Posterior vena cava (tissue), 2 donors: Measurements from ENCODE around the gene ANO3. TPM values are rescaled to one million over a fixed set of nuclear protein-coding genes. Genes with fewer than 3 reads are reported as not detected.

ENCODE experiments used
- DNase-seq: peaks from one replicate; pipeline ENCODE4 v3.0.0-alpha.2; 2020; ENCODE audit warnings: low spot score
- intact Hi-C, 2 donors: fragments of 100-400 bp; cut with DNase I; formaldehyde crosslinking; loops; one replicate each; pipeline versions ENCODE4 v1.14.1 to v1.14.2; 2022 to 2023
- total RNA-seq, 2 donors: library from RNA; stranded (reverse); fragmentation: NEBNext Ultra II Directional; extraction: Animal tissue kit (Norgen Biotek cat#: 25700); gene quantifications; one replicate each; pipeline ENCODE4 v1.2.1, GENCODE V29; 2021
- donor health status: DM: yes; HTN: yes; CAD: no.
- donor health status: DM: yes; HTN: yes; CAD: no.

ANO3 gene
- total RNA-seq, 2 donors from 2014 or later, result 0.86 to 2.9 TPM

GRCh38 chr11:26675233-26675928 lies 343.5 kb downstream of the ANO3 start:
- no peak for DNase-seq
- intact Hi-C loops, result no loop called here

GRCh38 chr11:26676641-26677040 lies 344.7 kb downstream of the ANO3 start:
- intact Hi-C loops, result no loop called here
- DNase-seq, result no peak

GRCh38 chr11:26677566-26677965 lies 345.6 kb downstream of the ANO3 start:
- intact Hi-C loops, result no loop called here
- no peak for DNase-seq

- intact Hi-C loops, result no loop called here
- DNase-seq, result no peak
These were observed 355.4 kb downstream of the ANO3 start for GRCh38 chr11:26687351-26687750.

- DNase-seq, result no peak
- intact Hi-C loops, result no loop called here
These were observed 356.8 kb downstream of the ANO3 start for GRCh38 chr11:26688701-26689100.

- no peak for DNase-seq
- intact Hi-C loops, result no loop called here
These were observed 364.4 kb downstream of the ANO3 start for GRCh38 chr11:26696330-26696729.

GRCh38 chr11:26698224-26698623 lies 366.3 kb downstream of the ANO3 start:
- no peak for DNase-seq
- intact Hi-C loops, result no loop called here

GRCh38 chr11:26700574-26701235 lies 368.8 kb downstream of the ANO3 start:
- DNase-seq, result no peak
- intact Hi-C loops, result no loop called here

GRCh38 chr11:26702406-26702805 lies 370.5 kb downstream of the ANO3 start:
- intact Hi-C loops, result no loop called here
- no peak for DNase-seq

GRCh38 chr11:26703411-26704191 lies 371.7 kb downstream of the ANO3 start:
- intact Hi-C loops, result no loop called here
- DNase-seq, result no peak

- intact Hi-C loops, result no loop called here
- no peak for DNase-seq
These were observed 372.3 kb downstream of the ANO3 start for GRCh38 chr11:26704249-26704648.

GRCh38 chr11:26706181-26706580 lies 374.3 kb downstream of the ANO3 start:
- DNase-seq, result no peak
- intact Hi-C loops, result no loop called here

- DNase-seq, result no peak
- intact Hi-C loops, result no loop called here
These were observed 377.0 kb downstream of the ANO3 start for GRCh38 chr11:26708736-26709456.

- DNase-seq, result no peak
- intact Hi-C loops, result no loop called here
These were observed 378.6 kb downstream of the ANO3 start for GRCh38 chr11:26710489-26710888.

GRCh38 chr11:26712497-26712896 lies 380.6 kb downstream of the ANO3 start:
- intact Hi-C loops, result no loop called here
- DNase-seq, result no peak

Other genes with a start within 250 kb of the ANO3 start
- gene MUC15, start 240.1 kb downstream of the ANO3 start, total RNA-seq, result not detected